Pons (tissue), 1 donor: ENCODE data around the gene NEUROG3.
"Not testable (repeated sequence)": the region's sequence is repeated elsewhere in the genome, so short reads cannot be mapped to it uniquely, and the experiment has no call there.

ENCODE experiments used
- DNase-seq: peaks from one replicate; pipeline ENCODE4 v3.0.0-alpha.2; 2016; ENCODE audit warnings: low spot score

Gene NEUROG3

DNA sequence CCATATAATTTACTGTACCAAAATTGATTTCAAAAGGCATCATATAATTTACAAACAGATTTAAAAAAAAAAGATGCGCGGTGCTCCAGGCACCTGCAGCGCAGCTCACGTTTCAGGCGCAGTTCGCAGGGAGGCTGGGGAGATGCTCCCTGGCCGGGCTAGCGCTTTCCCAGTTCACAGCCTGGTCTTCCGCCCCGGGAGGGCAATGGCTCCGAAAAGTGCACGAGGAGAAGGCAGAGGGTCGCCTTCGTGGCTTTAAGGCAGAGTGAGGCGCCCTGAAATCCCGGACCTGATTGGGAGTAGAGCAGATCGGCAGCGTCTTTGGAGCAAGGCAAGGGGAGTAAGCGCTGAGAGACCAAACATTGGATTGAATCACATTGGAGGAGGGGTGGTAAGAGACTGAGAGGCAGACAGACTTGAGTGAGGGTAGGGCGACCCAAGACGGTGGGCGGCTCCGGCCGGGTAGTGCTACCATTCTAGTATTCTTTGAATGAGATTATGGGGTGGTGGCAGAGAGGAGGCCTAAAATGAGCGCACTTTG is 1.5 kb downstream of the NEUROG3 start:
- DNase-seq, result no peak

DNA sequence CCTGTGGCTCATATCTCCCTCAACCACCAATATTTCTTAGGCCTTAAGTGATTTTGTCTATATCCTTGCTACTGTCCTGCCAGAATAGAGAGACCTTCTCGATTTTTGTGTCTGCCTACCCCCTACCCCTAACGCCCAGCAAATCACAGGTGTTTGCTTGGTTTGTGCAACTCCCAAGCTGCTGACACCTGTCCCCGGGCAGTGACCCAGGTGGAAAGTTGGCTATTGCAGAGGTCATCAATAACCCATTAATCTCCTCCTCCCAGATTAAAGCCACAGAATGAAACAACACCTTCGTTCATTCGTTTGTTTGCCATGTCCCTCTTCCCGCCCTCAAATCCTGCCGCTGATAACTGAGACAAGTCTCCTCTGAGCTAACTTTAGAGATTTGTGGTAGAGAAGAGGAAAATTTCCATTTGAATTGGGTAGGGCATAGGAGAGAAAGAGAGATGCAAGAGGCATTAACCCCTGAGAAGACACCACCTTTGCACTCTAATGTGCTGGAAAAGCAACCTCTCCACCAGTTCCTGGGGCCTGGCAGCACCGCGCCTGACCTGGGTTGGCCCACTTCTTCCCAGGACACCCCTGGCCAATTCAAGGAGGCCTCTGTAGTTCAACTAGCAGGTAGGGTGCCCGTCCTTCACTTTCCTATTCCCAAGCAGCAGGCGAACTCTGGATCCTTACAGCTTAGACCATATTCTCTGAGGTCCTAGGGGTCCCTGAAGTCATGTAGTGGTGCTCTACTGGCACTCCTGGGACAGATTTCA is 3.0 kb downstream of the NEUROG3 start:
- DNase-seq, result no peak

DNA sequence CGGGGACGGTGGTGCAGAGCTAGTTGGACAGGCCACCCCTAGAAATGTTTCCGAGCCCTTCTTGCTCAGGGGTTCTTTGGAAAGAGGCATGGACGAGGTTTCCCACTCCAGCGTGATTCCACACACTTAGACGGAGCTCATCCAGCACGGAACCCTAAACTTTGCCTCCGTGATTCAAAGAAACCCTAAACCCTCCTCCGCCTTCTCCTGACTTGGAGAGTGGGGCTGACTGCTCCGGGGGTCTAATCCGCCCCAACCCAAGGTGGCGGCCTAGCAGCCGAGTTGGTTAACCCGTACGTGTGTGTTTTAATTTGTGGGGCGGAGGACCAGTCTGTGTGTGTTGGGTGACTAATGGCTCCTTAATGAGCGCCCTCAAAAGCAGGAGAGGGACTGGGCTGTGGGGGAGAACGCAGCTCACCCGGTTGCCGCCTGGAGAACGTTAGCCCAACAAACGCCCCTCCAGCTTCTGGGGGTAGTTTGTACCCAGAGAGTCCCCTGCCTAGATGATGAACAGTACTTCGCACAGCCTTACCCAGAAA is 3.8 kb downstream of the NEUROG3 start:
- no peak for DNase-seq

DNA sequence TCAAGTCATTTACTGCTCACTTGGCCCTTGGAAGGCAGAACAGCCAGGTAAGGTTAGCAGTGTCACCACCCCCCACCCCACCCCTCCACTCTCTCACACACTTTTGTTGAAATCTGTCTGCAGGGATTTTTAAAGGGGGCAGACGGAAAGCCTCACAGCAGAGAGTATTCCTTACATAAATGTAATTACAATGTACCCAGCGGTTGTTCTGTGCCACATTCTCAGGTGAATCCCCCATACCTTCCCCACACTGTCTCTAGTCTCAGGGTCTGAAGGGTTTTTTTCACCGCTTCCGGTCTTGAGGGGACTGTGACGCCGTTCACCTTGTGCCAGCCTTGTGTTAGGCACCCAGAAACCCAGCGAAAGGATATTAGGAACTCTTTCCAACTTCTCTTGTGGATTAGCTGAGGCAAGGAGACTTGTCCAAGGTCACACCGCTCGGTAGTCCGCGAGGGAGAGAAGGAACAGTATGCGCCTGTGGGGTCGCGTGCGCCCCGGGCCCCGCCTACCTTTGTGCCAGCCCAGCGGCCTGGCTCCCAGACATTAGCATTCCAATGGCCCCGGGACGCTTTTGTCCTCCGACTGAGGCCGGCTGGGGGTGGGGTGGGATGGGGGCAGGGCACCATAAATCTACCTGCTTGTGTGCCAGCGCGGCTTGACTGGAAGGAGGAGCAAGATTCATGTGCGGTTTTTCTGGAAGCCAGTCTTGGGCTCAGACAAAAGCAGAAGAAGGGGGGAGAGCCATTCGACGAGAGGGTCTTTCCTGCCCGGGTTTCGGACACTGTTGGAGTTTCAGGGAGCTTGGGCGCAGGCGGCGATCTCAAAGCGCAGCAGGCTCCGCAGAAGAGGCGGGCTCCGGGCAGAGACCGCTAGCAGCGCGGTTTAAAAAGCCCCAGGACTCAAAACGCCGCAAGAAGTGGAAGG is 4.5 kb downstream of the NEUROG3 start:
- no peak for DNase-seq

DNA sequence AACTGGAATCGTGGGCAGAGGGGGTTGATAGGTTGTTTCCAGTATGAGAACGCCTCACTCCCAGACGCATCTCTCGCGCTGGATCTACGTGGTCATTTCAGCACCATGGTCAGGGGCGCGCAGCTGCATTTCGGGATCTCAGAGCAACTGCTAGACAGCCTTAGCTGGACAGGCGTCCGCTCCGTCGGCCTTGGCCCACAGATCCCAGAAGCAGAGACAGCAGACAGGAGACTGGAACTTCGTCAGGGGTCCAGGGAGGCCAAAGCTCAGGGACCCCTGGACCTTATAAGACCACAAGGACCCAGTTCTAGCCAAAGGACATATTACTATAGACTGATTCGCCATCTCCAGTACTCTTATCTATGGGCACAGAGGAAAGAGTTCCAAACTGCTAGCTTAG is 5.3 kb downstream of the NEUROG3 start:
- DNase-seq, result no peak

DNA sequence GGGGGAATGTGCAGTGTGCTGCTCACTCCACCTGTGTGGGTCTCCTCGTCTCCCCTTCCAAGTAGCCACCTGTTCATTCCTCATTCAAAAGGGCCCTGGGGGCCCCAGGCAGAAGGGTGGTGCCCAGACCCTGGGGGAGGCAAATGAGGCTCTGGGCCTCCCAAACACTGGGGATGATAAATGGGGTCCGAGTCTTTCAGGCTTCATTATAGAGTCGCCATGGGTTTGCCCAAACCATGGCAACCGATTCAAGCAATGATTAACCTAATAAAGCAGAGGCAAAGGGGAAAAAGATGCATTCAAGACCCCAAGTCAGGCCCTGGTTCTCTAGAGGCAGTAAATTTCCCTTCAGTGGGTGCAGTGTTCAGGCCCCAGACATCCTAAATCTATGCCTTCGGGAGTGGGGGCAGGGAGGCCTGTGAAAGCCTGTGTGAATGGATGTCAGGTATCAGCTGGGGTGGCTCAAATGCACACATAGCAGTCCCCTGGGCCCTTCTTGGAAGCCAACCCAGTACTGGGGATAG is 10.4 kb downstream of the NEUROG3 start:
- no peak for DNase-seq

DNA sequence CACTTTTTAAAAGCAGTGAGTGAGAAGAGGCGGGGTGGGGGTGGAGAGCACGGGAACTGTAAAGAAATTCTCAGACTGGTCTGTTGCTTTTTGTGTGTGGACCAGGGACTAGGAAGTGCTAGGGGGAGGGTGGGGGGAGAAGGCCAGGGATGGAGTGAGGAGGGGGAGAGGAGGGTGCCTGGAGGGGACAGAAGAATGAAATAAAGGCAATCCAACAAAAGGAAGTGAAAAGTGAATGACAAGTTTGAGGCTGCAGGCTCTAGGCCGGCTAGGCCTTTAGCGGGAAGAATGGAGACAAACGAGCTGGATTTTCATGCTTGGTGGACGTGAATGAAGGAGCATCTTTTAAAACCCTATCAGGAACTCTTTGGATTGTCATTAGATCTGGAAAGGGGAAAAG is 13.7 kb downstream of the NEUROG3 start:
- DNase-seq, result no peak

DNA sequence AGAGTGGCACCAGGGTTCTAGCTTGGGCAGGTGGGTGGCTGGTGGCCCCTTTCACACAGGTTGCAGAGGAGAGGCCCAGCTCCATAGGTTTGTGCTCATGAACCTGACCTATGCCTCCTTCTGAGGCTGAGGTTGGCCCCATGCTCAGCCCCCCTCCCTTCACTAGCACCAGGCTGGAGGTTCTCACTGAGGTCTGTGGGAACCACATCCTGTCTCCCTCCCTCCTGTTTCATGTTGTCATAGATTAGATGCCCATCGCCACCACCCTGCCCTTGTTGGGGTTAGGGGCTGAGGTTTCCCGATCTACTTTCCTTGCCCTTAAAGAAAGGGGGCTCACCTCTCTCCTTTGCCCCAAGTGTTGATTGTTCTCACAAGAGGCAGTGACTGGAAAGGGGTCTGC is 14.7 kb downstream of the NEUROG3 start:
- DNase-seq, result no peak

DNA sequence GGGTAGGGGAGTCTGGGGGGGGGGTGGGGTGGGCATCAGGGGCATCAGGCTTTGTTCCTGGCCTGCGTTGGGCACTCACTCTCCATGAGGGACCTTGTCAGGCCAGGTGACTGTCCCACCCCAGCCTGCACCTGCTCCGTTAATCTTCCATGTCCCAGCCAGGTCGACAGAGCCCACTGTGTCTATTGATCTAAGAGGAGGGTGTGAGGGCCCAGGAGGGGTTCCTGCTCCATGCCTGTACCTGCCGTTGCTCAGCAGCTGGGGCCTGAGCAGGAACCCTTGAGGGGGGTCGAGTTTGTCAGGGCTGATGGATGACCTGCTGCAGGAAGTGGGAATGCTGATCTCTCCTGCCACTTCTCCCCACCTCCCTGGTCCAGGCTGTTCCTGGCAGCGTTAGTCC is 18.6 kb downstream of the NEUROG3 start:
- no peak for DNase-seq

DNA sequence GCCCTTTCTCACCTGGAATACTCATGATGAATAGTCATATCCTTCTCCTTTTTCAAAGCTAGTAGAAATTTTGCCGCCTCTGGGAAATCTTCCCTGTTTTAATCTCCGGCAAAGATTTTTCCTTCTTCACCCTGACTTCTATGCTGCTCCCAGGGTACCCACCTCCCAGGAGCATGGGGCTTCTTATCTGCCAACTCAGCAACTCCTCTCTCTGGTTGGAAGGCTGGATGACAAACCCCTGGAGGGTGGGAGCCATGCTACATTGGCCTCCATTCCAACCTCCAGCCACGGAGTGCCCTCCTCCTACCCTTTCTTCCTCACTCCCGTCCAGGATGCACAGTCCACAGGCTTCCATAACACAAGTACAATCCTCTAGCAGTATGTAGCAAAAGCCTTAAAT is 19.9 kb downstream of the NEUROG3 start:
- DNase-seq, result no peak

DNA sequence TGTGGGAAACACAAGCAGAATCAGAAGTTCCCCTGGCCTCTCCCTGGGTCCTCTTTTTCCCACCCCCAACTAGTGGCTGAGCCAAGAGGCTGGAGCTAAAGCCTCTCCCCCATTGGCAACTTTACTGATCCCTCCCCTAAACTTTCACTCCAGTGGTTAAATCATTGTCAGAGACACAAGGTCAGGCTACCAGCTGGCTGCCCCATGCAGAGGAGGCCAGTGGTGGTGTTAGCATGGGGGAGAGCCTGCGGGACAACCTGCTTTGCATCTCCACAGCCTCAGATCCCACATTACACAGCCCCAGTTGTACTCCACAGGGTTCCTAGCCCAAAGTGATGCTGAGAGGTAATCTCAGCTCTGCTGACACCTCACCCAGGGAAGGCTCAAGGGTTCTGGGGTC is 21.0 kb downstream of the NEUROG3 start:
- DNase-seq, result no peak

DNA sequence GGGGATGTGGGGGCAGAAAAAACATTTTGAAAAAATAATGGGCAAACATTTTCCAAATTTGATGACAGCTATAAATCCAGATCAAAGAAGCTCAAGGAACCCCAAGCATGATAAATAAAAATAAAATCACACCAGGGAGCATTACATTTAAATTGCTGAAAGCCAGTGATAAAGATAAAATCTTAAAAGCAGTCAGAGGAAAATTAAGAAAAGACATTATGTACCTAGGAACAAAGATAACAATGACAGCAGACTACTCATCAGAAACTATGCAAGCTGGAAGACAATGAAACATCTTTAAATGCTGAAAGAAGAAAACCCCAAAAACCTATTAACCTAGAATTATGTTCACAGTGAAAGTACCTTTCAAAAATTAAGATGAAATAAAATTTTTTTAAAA is 23.3 kb downstream of the NEUROG3 start:
- DNase-seq, result no peak

DNA sequence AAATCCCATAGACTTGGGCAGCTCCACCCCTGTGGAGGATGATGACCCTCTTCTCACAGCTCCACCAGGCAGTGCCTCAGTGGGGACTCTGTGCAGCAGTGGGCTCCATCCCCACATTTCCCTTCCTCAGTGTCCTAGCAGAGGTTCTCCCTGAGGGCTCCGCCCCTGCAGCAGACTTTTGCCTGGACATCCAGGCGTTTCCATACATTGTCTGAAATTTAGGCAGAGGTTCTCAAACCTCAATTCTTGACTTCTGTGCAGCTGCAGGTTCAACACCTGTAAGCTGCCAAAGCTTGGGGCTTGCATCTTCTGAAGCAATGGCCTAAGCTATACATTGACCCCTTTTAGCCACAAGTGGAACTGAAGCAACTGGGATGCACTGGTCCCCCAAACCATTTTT is 31.8 kb downstream of the NEUROG3 start:
- DNase-seq, result no peak

DNA sequence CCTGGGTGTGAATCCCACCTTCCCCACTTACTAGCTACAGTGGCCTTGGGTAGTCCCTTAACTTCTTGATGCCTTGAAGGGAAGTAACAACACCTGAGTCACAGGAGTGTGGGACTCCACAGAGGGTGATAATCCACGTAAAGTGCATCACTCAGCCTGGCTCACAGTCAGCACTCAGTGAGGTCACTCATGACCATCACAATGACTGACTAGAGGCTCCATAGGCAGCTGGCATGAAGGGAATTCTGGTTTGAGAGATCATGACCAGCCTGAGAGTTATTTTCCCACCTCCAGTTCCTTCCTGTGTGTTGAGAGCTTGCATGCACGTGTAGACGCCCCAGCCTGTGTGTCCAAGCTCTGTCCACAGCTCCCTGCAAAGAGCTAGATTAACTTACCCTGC is 34.8 kb downstream of the NEUROG3 start:
- no peak for DNase-seq

DNA sequence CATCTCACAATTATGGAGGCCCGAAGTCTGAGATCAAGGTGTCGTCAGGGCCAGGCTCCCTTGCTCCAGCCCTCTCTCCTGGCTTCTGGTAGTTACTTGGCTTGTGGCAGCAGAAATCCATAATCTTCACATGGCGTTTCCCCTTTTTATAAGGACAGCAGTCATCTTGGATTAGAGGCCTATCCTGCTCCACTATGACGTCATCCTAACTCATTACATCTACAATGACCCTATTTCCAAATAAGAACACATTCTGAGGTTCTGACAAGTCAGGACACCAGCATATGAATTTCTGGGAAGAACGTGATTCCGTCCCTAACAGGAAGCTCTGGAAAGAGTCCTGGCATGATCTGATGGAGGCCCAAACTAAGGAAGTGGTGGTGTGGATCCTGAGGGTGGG is 35.8 kb downstream of the NEUROG3 start:
- no peak for DNase-seq

DNA sequence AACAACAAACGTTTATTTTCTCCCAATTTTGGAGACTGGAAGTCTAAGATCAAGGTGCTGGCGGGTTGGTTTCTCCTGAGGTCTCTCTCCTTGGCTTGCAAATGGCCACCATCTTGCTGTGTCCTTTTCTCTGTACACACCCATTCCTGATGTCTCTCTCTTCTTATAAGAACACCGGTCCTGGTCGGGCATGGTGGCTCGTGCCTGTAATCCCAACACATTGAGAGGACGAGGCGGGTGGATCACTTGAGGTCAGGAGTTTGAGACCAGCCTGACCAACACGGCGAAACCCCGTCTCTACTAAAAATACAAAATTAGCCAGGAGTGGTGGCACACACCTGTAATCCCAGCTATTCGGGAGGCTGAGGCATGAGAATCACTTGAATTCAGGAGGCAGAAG is 36.7 kb downstream of the NEUROG3 start:
- DNase-seq, result not testable (repeated sequence)

DNA sequence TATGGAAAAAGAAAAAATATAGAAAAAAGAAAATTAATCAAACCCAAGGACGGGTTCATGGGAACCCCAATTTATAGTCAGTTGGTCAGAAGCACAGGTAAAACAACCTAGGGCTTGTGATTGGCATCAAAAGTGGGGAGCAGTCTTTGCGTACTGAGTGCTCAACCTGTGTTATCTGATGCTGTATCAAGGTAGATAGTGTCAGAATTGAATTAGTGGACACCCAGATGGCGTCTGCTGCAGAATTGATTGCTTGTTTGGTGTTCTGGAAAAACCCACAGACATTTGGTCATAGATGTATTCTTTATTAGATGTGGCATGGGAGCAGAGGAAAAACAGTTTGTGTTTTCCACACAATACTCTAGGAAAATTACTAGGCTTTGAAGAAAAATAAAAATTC is 39.6 kb downstream of the NEUROG3 start:
- no peak for DNase-seq

DNA sequence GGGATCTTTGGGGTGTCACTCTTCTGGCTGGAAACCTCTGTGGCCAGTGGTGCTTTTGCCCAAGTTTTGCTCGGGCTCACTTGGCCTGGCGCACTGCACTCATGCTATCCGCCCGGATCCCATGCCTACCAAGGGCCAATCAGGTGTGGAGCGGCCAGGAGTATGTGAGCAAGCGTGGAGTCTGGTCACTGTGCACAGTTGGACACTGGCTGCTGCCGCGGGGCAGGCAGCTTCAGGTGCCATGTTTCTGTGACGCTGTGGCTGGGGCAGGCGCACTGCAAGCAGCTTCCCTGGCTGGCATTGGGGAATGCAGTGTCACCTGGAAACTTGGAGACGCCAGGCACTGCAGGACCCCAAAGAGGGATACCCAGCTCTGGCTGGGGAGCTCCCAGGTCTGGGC is 45.3 kb downstream of the NEUROG3 start:
- DNase-seq, result no peak
